ENCODE data around the gene RTN4IP1.

- TF ChIP-seq EZH2 (IDR thresholded peaks at IDR 0.05; ENCODE audit: borderline replicate concordance, insufficient read depth, low read length, poor library complexity, severe bottlenecking) = no peak
- TF ChIP-seq POLR2AphosphoS5 (IDR thresholded peaks at IDR 0.05) = peak; percentile 27
- TF ChIP-seq CTCF (IDR thresholded peaks at IDR 0.05; ENCODE audit: poor library complexity, severe bottlenecking) = no peak
- TF ChIP-seq TAF1 (IDR thresholded peaks at IDR 0.05; ENCODE audit: low read depth) = no peak
These were observed 54.4 kb downstream of the RTN4IP1 start for GRCh38 chr6:106574741-106575458.
